Measurements from ENCODE around the gene HDLBP. TPM values are rescaled to one million over a fixed set of nuclear protein-coding genes. Genes with fewer than 3 reads are reported as not detected.

HDLBP gene
- total and polyA plus RNA-seq, 2 experiments from 2014 or later: 230 to 306 TPM

GRCh38 chr2:241190291-241190981 lies 125.0 kb downstream of the HDLBP start (continued):
- no peak for TF ChIP-seq ZNF331 (CRISPR knock-in tag; IDR thresholded peaks at IDR 0.05; ENCODE audit: low read depth)
- no peak for TF ChIP-seq EZH2 (IDR thresholded peaks at IDR 0.05; ENCODE audit: low read depth, unreplicated experiment)

GRCh38 chr2:241189856-241190201 lies 125.6 kb downstream of the HDLBP start:
- Mint-ChIP-seq H3K4me1 (peaks cover 3% of the 10 kb centered on the region), H3K9me3 (no peaks in the 10 kb centered on the region), H3K36me3 (ENCODE audit: low read depth) (no peaks in the 10 kb centered on the region), H3K27me3 (ENCODE audit: insufficient read depth, low read depth, poor library complexity) (peaks cover 7% of the 10 kb centered on the region), H3K27ac (no peak overlapping the region), H3K4me3 (no peak overlapping the region)
- Histone ChIP-seq H3K27ac (ENCODE audit: low read depth) (no peak overlapping the region), H3K4me1 (ENCODE audit: insufficient read depth) (no peaks in the 10 kb centered on the region), H3K9me2 (ENCODE audit: insufficient read depth) (no peaks in the 10 kb centered on the region), H2AFZ (no peak overlapping the region), H3F3A (replicated peaks; ENCODE audit: low read depth) (no peaks in the 10 kb centered on the region), H3K27me3 (ENCODE audit: insufficient read depth) (no peaks in the 10 kb centered on the region), H3K4me2 (no peak overlapping the region), H3K4me3 (no peak overlapping the region), H3K36me3 (ENCODE audit: insufficient read depth) (no peaks in the 10 kb centered on the region), H4K20me1 (replicated peaks; ENCODE audit: insufficient read depth) (no peaks in the 10 kb centered on the region), H3K79me2 (replicated peaks; ENCODE audit: insufficient read depth) (no peaks in the 10 kb centered on the region)
- DNase-seq (ENCODE audit: low spot score) (no peak), ATAC-seq (no peak)
- TF ChIP-seq NANOG (IDR thresholded peaks at IDR 0.05; ENCODE audit: borderline replicate concordance) (no peak), REST (IDR thresholded peaks at IDR 0.05; ENCODE audit: unreplicated experiment) (no peak), CTCF (conservative IDR thresholded peaks at IDR 0.05; ENCODE audit: low read depth in 2 of 2) (no peak), JUNB (IDR thresholded peaks at IDR 0.05; ENCODE audit: unreplicated experiment) (no peak), ETS1 (IDR thresholded peaks at IDR 0.05) (no peak), CREB1 (CRISPR knock-in tag; IDR thresholded peaks at IDR 0.05; ENCODE audit: low read depth) (no peak), ZNF114 (CRISPR knock-in tag; IDR thresholded peaks at IDR 0.05) (no peak), EZH2phosphoT487 (IDR thresholded peaks at IDR 0.05; ENCODE audit: unreplicated experiment) (no peak), POLR2AphosphoS5 (IDR thresholded peaks at IDR 0.05; ENCODE audit: low read depth) (no peak)
